HL-60 (cell line): ENCODE results near the gene DMGDH.

Source experiments
- GABPA ChIP-seq: IDR thresholded peaks from 2 replicates; pipeline ENCODE4 v1.6.1; 2012; ENCODE audit warnings: low read depth
- POLR2AphosphoS5 ChIP-seq: IDR thresholded peaks from 2 replicates; pipeline ENCODE4 v1.6.1; 2012; ENCODE audit warnings: low read depth
- TF ChIP-seq, protein P1 (sequence below): IDR thresholded peaks from 2 replicates; pipeline ENCODE4 v1.6.1; 2012; ENCODE audit warnings: low read depth; ENCODE audit not compliant: insufficient replicate concordance
- TF ChIP-seq, protein P2 (sequence below): IDR thresholded peaks from one replicate; pipeline ENCODE4 v1.5.1; 2011; ENCODE audit warnings: low read length, control low read depth, inconsistent platforms; ENCODE audit not compliant: insufficient read depth

- TF ChIP-seq, protein P1, sequence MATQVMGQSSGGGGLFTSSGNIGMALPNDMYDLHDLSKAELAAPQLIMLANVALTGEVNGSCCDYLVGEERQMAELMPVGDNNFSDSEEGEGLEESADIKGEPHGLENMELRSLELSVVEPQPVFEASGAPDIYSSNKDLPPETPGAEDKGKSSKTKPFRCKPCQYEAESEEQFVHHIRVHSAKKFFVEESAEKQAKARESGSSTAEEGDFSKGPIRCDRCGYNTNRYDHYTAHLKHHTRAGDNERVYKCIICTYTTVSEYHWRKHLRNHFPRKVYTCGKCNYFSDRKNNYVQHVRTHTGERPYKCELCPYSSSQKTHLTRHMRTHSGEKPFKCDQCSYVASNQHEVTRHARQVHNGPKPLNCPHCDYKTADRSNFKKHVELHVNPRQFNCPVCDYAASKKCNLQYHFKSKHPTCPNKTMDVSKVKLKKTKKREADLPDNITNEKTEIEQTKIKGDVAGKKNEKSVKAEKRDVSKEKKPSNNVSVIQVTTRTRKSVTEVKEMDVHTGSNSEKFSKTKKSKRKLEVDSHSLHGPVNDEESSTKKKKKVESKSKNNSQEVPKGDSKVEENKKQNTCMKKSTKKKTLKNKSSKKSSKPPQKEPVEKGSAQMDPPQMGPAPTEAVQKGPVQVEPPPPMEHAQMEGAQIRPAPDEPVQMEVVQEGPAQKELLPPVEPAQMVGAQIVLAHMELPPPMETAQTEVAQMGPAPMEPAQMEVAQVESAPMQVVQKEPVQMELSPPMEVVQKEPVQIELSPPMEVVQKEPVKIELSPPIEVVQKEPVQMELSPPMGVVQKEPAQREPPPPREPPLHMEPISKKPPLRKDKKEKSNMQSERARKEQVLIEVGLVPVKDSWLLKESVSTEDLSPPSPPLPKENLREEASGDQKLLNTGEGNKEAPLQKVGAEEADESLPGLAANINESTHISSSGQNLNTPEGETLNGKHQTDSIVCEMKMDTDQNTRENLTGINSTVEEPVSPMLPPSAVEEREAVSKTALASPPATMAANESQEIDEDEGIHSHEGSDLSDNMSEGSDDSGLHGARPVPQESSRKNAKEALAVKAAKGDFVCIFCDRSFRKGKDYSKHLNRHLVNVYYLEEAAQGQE, result no peak
- TF ChIP-seq POLR2AphosphoS5 (no peak), GABPA (no peak)
- TF ChIP-seq, protein P2, sequence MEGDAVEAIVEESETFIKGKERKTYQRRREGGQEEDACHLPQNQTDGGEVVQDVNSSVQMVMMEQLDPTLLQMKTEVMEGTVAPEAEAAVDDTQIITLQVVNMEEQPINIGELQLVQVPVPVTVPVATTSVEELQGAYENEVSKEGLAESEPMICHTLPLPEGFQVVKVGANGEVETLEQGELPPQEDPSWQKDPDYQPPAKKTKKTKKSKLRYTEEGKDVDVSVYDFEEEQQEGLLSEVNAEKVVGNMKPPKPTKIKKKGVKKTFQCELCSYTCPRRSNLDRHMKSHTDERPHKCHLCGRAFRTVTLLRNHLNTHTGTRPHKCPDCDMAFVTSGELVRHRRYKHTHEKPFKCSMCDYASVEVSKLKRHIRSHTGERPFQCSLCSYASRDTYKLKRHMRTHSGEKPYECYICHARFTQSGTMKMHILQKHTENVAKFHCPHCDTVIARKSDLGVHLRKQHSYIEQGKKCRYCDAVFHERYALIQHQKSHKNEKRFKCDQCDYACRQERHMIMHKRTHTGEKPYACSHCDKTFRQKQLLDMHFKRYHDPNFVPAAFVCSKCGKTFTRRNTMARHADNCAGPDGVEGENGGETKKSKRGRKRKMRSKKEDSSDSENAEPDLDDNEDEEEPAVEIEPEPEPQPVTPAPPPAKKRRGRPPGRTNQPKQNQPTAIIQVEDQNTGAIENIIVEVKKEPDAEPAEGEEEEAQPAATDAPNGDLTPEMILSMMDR, result no peak
Measured at GRCh38 chr5:79032782-79033181, 36.7 kb downstream of the DMGDH start.
